Measurements from ENCODE around the gene THTPA.

GRCh38 chr14:23572524-23572828, 16.4 kb downstream of the THTPA start:
- TF ChIP-seq CTCF (IDR thresholded peaks at IDR 0.05), result no peak
- TF ChIP-seq POLR2A (IDR thresholded peaks at IDR 0.05), result no peak
- TF ChIP-seq POLR2AphosphoS5 (IDR thresholded peaks at IDR 0.05), result no peak
